ENCODE measurements around the gene TNFSF9. TPM values are rescaled to one million over a fixed set of nuclear protein-coding genes. Genes with fewer than 3 reads are reported as not detected.

Gene TNFSF9
- total RNA-seq, 4 donors from 2014 or later = 6.3 to 21.6 (median 17.8) TPM

DNA sequence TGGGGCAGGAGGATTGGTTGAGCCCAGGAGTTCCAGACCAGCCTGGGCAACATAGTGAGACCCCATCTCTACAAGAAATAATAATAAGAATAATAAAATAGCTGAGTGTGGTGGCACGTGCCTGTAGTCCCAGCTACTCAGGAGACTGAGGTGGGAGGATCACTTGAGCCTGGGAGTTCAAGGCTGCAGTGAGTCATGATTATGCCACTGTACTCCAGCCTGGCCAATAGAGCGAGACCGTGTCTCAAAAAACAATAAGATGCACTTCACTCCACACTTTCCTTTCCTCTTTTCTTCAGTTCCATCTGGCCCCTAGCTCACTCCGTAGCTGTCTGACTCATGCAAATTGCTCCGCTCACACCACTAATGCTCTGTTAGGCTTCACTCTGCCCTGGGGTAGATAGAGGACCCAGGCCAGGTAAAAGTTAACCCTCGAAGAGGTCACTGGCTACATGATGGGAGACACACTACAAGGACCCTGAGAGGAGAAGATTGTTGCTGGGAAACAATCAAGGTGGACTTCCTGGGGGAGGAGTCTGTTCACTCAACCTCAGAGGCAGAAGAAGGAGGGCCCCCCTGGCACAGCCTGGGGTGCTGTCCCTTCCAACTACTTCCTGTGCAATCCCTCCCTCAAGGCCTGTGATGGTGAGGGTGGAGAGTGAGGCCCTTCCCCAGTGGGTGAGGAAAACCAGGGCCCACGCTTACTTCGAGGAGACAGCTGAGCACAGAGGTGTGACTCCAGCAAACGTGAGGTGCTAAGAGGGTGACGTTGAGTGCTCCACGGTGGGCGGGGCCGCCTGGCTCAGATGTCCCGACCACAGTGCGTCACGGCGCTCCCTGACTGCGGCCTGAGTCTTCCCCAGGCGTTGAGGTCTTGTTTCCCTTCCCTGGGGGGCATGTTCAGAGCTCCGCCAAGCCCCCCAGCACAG lies 8.8 kb upstream of the TNFSF9 start:
- Histone ChIP-seq H3K27me3 (peaks cover 0 to 7% (median 0%) of the 10 kb centered on the region in 4 donors), H3K9me3 (no peaks in the 10 kb centered on the region), H3K27ac (no peak overlapping the region), H3K4me1 (peaks cover 4 to 27% (median 18%) of the 10 kb centered on the region in 3 donors), H3K4me3 (no peak overlapping the region), H3K36me3 (no peaks in the 10 kb centered on the region)
- DNase-seq = no peak
- 54 to 58% methylated on average over 11 of the region's 20 CpGs for WGBS, 2 donors
- TF ChIP-seq, protein P1, sequence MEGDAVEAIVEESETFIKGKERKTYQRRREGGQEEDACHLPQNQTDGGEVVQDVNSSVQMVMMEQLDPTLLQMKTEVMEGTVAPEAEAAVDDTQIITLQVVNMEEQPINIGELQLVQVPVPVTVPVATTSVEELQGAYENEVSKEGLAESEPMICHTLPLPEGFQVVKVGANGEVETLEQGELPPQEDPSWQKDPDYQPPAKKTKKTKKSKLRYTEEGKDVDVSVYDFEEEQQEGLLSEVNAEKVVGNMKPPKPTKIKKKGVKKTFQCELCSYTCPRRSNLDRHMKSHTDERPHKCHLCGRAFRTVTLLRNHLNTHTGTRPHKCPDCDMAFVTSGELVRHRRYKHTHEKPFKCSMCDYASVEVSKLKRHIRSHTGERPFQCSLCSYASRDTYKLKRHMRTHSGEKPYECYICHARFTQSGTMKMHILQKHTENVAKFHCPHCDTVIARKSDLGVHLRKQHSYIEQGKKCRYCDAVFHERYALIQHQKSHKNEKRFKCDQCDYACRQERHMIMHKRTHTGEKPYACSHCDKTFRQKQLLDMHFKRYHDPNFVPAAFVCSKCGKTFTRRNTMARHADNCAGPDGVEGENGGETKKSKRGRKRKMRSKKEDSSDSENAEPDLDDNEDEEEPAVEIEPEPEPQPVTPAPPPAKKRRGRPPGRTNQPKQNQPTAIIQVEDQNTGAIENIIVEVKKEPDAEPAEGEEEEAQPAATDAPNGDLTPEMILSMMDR (IDR thresholded peaks at IDR 0.05) = no peak
- TF ChIP-seq POLR2A (IDR thresholded peaks at IDR 0.05) = no peak
- intact Hi-C loops (cut with DNase I) = no loop called here

DNA sequence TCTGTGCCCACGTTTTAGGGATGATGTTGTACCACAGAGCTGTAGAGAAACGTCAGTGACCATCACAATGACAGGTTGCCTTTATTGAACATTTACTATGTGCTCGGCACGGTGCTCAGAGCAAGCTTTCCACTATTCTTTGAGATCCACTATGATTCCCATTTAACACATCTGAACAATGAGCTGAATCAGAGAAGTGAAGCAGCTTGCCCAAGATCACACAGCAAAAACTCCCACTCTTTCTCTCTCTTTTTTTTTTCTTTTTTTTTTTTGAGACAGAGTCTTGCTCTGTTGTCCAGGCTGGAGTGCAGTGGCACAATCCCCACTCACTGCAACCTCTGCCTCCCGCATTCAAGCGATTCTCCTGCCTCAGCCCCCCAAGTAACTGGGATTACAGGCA lies 8.1 kb upstream of the TNFSF9 start:
- Histone ChIP-seq H3K4me3 (no peak overlapping the region), H3K36me3 (no peaks in the 10 kb centered on the region), H3K27ac (no peak overlapping the region), H3K4me1 (peaks cover 4 to 23% (median 16%) of the 10 kb centered on the region in 3 donors), H3K27me3 (peaks cover 0 to 7% (median 0%) of the 10 kb centered on the region in 4 donors), H3K9me3 (no peaks in the 10 kb centered on the region)
- TF ChIP-seq, protein P1 (IDR thresholded peaks at IDR 0.05) = no peak
- no peak for TF ChIP-seq POLR2A (IDR thresholded peaks at IDR 0.05)
- DNase-seq = no peak
- intact Hi-C loops (cut with DNase I) = no loop called here
- 56 to 76% methylated on average over 6 of the region's 6 CpGs for WGBS, 2 donors

DNA sequence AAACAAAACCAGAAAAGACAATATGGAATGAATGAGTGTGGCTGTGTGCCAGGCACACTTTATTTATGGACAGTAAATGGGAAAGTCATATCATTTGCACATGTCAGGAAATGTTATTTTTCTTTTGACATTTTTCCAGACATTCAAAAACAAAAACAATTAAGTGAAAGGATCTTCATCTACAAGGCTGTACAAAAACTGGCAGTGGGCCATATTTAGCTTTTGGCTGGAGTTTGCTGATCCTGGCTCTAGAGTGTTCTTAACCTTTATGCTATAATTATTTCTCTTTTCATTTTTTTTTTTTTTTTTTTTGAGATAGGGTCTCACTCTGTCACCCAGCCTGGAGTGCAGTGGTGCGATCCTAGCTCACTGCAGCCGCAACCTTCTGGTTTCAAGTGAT lies 6.5 kb upstream of the TNFSF9 start:
- Histone ChIP-seq H3K4me1 (peaks cover 8 to 19% (median 9%) of the 10 kb centered on the region in 3 donors), H3K9me3 (no peaks in the 10 kb centered on the region), H3K27me3 (peaks cover 0 to 7% (median 0%) of the 10 kb centered on the region in 4 donors), H3K4me3 (no peak overlapping the region), H3K36me3 (no peaks in the 10 kb centered on the region), H3K27ac (no peak overlapping the region)
- WGBS, 2 donors = 73 to 80% methylated on average over 2 of the region's 2 CpGs
- DNase-seq = no peak
- no peak for TF ChIP-seq POLR2A (IDR thresholded peaks at IDR 0.05)
- TF ChIP-seq, protein P1 (IDR thresholded peaks at IDR 0.05) = no peak
- intact Hi-C loops (cut with DNase I) = no loop called here

DNA sequence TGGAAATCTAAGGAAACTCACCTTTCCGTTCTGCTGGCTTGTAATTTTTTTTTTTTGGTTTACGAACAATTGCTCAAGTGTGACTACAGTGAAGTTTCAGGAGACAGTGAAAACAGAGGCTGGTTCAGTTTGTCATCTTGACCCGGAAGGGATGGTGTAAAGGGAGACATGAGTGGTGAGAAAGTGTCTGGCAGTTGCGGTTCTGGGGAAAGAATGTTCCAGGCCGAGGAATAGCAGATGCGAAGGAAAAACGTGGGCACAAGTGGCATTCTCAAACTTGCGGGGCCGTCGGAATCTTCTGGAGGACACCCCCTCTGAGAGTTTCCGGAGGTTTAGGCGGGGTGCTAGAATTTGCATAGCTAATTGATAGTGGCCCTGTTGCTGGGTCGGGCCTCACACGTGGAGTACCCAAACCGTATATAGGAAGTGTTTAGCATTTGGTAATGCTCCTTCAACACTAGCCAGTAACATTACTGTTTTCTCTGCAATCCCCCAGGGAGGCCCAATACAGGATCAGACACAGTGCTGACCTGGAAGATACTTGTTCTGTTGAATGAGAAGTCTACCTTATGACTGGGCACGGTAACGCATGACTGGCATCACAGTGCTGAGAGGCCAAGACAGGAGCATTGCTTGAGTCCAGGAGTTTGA lies 2.8 kb upstream of the TNFSF9 start:
- no peak for DNase-seq
- intact Hi-C loops (cut with DNase I) = no loop called here

More for the DNA sequence above, 2.8 kb upstream of the TNFSF9 start:
- 74 to 75% methylated on average over 14 to 17 of the region's 17 CpGs for WGBS, 2 donors
- Histone ChIP-seq H3K9me3 (no peaks in the 10 kb centered on the region), H3K27ac (peak overlapping the region in 1 of 4 donors; percentile 21), H3K4me1 (peaks cover 18 to 45% (median 20%) of the 10 kb centered on the region in 3 donors), H3K36me3 (no peaks in the 10 kb centered on the region), H3K27me3 (peaks cover 0 to 20% (median 0%) of the 10 kb centered on the region in 4 donors), H3K4me3 (no peak overlapping the region)
- TF ChIP-seq, protein P1 (IDR thresholded peaks at IDR 0.05) = no peak
- no peak for TF ChIP-seq POLR2A (IDR thresholded peaks at IDR 0.05)

Measured in esophagus squamous epithelium (tissue), 5 donors.